HepG2 (cell line): ENCODE measurements around the gene SCN9A. TPM values are rescaled to one million over a fixed set of nuclear protein-coding genes. Genes with fewer than 3 reads are reported as not detected.

Experiments
- ATAC-seq: fragments of 200-7000 bp; cut with Tn5 transposase; 3 replicates; pipeline ENCODE4 v1.9.1; 2020; ENCODE audit warnings: mild to moderate bottlenecking, moderate library complexity
- BruUV-seq: library from RNA; stranded (reverse); fragments of 400-500 nt; replicated peaks from 2 replicates; lab custom pipeline; 2021; lab: Mats Ljungman, UMichigan
- CTCF ChIA-PET: fragments of 300-600 bp; formaldehyde crosslinking; extraction: SDS; loops from one replicate; lab custom pipeline; 2021; ENCODE audit warnings: low total read pairs, inconsistent platforms, low intra/inter-chr PET ratio; lab: Yijun Ruan, JAX
- POLR2A ChIA-PET: fragments of 350-600 bp; sonication (Branson Sonifier 250); formaldehyde crosslinking; loops from one replicate; lab custom pipeline; 2020; ENCODE audit warnings: antibody characterized with exemption, inconsistent platforms; lab: Yijun Ruan, JAX
- DNase-seq: peaks from one replicate; pipeline ENCODE4 v3.0.0-alpha.2; 2015; ENCODE audit warnings: low spot score
- FAIRE-seq: peaks from 3 replicates; lab custom pipeline; 2011; peaks lifted over from hg19 to GRCh38; lab: Jason Lieb, UNC
- H2AFZ ChIP-seq: one replicate; pipeline ENCODE4 v1.6.1; 2011; ENCODE audit warnings: low read length, inconsistent platforms
- H3K27ac ChIP-seq: fragments of 300-600 bp; 3 replicates; pipeline ENCODE4 v1.8.0; 2011; ENCODE audit warnings: mixed run types, mild to moderate bottlenecking, mixed read lengths, low read length, inconsistent platforms; ENCODE audit not compliant: insufficient read depth; ENCODE audit errors: extremely low read length
- H3K27me3 ChIP-seq, 2 experiments: fragments of 200-600 bp in 1 of 2; 2 replicates in 1 of 2; 3 replicates in 1 of 2; pipeline versions ENCODE4 v1.6.0 to v1.8.0; 2011; ENCODE audit warnings: low read length in 2 of 2, mild to moderate bottlenecking in 2 of 2, moderate library complexity in 2 of 2, inconsistent platforms in 1 of 2; ENCODE audit not compliant: insufficient read depth in 2 of 2, control insufficient read depth in 1 of 2
- H3K36me3 ChIP-seq, 2 experiments: fragments of 200-600 bp in 1 of 2; replicated peaks in 1 of 2; 2 replicates in 1 of 2; 3 replicates in 1 of 2; pipeline versions ENCODE4 v1.5.1 to v1.8.0; 2011; ENCODE audit warnings: low read length in 2 of 2, inconsistent platforms in 1 of 2; ENCODE audit not compliant: insufficient read depth in 2 of 2, control insufficient read depth in 1 of 2
- H3K4me1 ChIP-seq: 2 replicates; pipeline ENCODE4 v1.5.1; 2012; ENCODE audit warnings: low read length, inconsistent platforms; ENCODE audit not compliant: insufficient read depth
- H3K4me2 ChIP-seq: 2 replicates; pipeline ENCODE4 v1.6.0; 2011; ENCODE audit warnings: low read depth, low read length, inconsistent platforms
- H3K4me3 ChIP-seq, 3 experiments: fragments of 200-600 bp in 1 of 3; sonication (generic), shearing (Covaris generic) in 1 of 3; replicated peaks in 1 of 3; 2 replicates each; pipeline ENCODE4 v1.5.1; 2011 to 2016; ENCODE audit warnings: low read length in 3 of 3, inconsistent platforms in 2 of 3, low read depth in 2 of 3, mild to moderate bottlenecking in 2 of 3, control low read depth in 1 of 3, mixed read lengths in 1 of 3; ENCODE audit not compliant: insufficient read depth in 1 of 3
- H3K79me2 ChIP-seq: one replicate; pipeline ENCODE4 v1.6.1; 2011; ENCODE audit warnings: low read length, inconsistent platforms; ENCODE audit not compliant: insufficient read depth
- H3K9ac ChIP-seq: 2 replicates; pipeline ENCODE4 v1.6.0; 2011; ENCODE audit warnings: mild to moderate bottlenecking, low read depth, low read length, inconsistent platforms; ENCODE audit not compliant: insufficient read depth
- H3K9me3 ChIP-seq: 2 replicates; pipeline ENCODE4 v1.5.1; 2012; ENCODE audit warnings: mild to moderate bottlenecking, low read length
- H4K20me1 ChIP-seq: 2 replicates; pipeline ENCODE4 v1.6.0; 2011; ENCODE audit warnings: inconsistent platforms, mild to moderate bottlenecking, low read length, moderate library complexity; ENCODE audit not compliant: insufficient read depth
- BHLHE40 ChIP-seq: IDR thresholded peaks from 2 replicates; pipeline ENCODE4 v1.6.1; 2011; ENCODE audit warnings: low read length, improper control_type of control experiment
- BORCS8-MEF2B ChIP-seq: sonication (generic); formaldehyde crosslinking; IDR thresholded peaks from 2 replicates; pipeline ENCODE4 v1.8.0; 2022; ENCODE audit warnings: mild to moderate bottlenecking, missing genetic modification reagents
- CSRNP1 ChIP-seq: sonication (generic); formaldehyde crosslinking; IDR thresholded peaks from 2 replicates; pipeline ENCODE4 v1.8.1; 2023; ENCODE audit warnings: mild to moderate bottlenecking, missing genetic modification reagents
- FOXA3 ChIP-seq: IDR thresholded peaks from 2 replicates; pipeline ENCODE4 v1.6.1; 2016; ENCODE audit warnings: missing genetic modification reagents, missing compliant biosample characterization
- NPAS2 ChIP-seq: sonication (generic); formaldehyde crosslinking; IDR thresholded peaks from 2 replicates; pipeline ENCODE4 v1.8.0; 2022; ENCODE audit warnings: mild to moderate bottlenecking, missing genetic modification reagents, borderline replicate concordance
- RARG ChIP-seq: sonication (generic); formaldehyde crosslinking; IDR thresholded peaks from 2 replicates; pipeline ENCODE4 v1.4.0; 2020; ENCODE audit warnings: low read depth, mild to moderate bottlenecking, missing genetic modification reagents
- SMAD3 ChIP-seq: sonication (generic); formaldehyde crosslinking; IDR thresholded peaks from 2 replicates; pipeline ENCODE4 v1.4.0; 2020; ENCODE audit warnings: missing genetic modification reagents
- SRF ChIP-seq: IDR thresholded peaks from 2 replicates; pipeline ENCODE4 v1.6.1; 2011; ENCODE audit warnings: mild to moderate bottlenecking, low read depth, low read length, moderate library complexity
- TEAD3 ChIP-seq: optimal IDR thresholded peaks from 2 replicates; pipeline ENCODE3; 2016; ENCODE audit warnings: borderline replicate concordance
- ZMAT3 ChIP-seq: sonication (generic); formaldehyde crosslinking; conservative IDR thresholded peaks from 2 replicates; pipeline ENCODE4 v1.7.0; 2021; ENCODE audit warnings: missing genetic modification reagents
- ZNF121 ChIP-seq: sonication (generic); formaldehyde crosslinking; IDR thresholded peaks from 2 replicates; pipeline ENCODE4 v1.5.0; 2020; ENCODE audit warnings: mild to moderate bottlenecking, missing genetic modification reagents
- ZNF382 ChIP-seq: sonication (generic); formaldehyde crosslinking; IDR thresholded peaks from 2 replicates; pipeline ENCODE4 v1.5.0; 2020; ENCODE audit warnings: missing genetic modification reagents, mild to moderate bottlenecking, borderline replicate concordance
- ZNF451 ChIP-seq: sonication (generic); formaldehyde crosslinking; IDR thresholded peaks from 2 replicates; pipeline ENCODE4 v1.5.0; 2020; ENCODE audit warnings: mild to moderate bottlenecking, missing genetic modification reagents
- ZNF501 ChIP-seq: sonication (generic); formaldehyde crosslinking; IDR thresholded peaks from 2 replicates; pipeline ENCODE4 v1.5.1; 2020; ENCODE audit warnings: mild to moderate bottlenecking, moderate library complexity, missing genetic modification reagents
- ZNF543 ChIP-seq: sonication (generic); formaldehyde crosslinking; IDR thresholded peaks from 2 replicates; pipeline ENCODE4 v1.4.0; 2020; ENCODE audit warnings: mild to moderate bottlenecking, missing genetic modification reagents
- ZNF614 ChIP-seq: IDR thresholded peaks from 2 replicates; pipeline ENCODE4 v1.6.1; 2018; ENCODE audit warnings: missing biosample characterization, missing genetic modification reagents, inconsistent platforms, borderline replicate concordance
- ZNF776 ChIP-seq: sonication (generic); formaldehyde crosslinking; IDR thresholded peaks from 2 replicates; pipeline ENCODE4 v1.4.0; 2020; ENCODE audit warnings: mild to moderate bottlenecking, missing genetic modification reagents
- ZNF790 ChIP-seq: sonication (generic); formaldehyde crosslinking; IDR thresholded peaks from 2 replicates; pipeline ENCODE4 v1.8.0; 2022; ENCODE audit warnings: missing genetic modification reagents, mild to moderate bottlenecking, borderline replicate concordance
- ZNF883 ChIP-seq: sonication (generic); formaldehyde crosslinking; IDR thresholded peaks from 2 replicates; pipeline ENCODE4 v1.5.1; 2020; ENCODE audit warnings: mild to moderate bottlenecking, missing genetic modification reagents; ENCODE audit errors: not compliant biosample characterization
- WGBS: methylation state at CpG from one replicate; pipeline ENCODE4 v1.1.6; 2017; ENCODE audit warnings: low lambda C conversion rate; 5-methylcytosine and 5-hydroxymethylcytosine counted together
- in situ Hi-C: cut with HindIII; loops from 2 replicates; pipeline ENCODE4 v1.10.0; 2017; ENCODE audit warnings: low pct_unique_long_range_greater_than_20kb; ENCODE audit not compliant: extremely low pct_ligation_motif_present
- intact Hi-C: fragments of 100-400 bp; cut with micrococcal nuclease; formaldehyde crosslinking; loops from one replicate; pipeline ENCODE4 v1.10.0; 2022; ENCODE audit not compliant: unreplicated experiment
- polyA plus RNA-seq, 8 experiments: library from polyadenylated mRNA; depleted of rRNA in 3 of 8; stranded (reverse) in 7 of 8; unstranded in 1 of 8; fragments of >200 nt; fragmentation: Illumina TruSeq in 4 of 8; extraction: Trizol in 4 of 8; gene quantifications; 2 replicates each; pipeline versions ENCODE4 v1.2.1 to v1.2.3, GENCODE V29; 2011 to 2016; ENCODE audit warnings: low read depth in 4 of 8, missing spikeins in 1 of 8, mixed read lengths in 1 of 8; ENCODE audit not compliant: insufficient read depth in 1 of 8
- total RNA-seq, 5 experiments: library from RNA; depleted of rRNA; stranded (reverse); fragments of >200 nt; fragmentation: Illumina TruSeq; extraction: Trizol; gene quantifications; 2 replicates each; pipeline ENCODE4 v1.2.3, GENCODE V29; 2016; ENCODE audit warnings: low read depth in 1 of 5
- TF ChIP-seq, protein P1 (sequence below): sonication (generic); formaldehyde crosslinking; conservative IDR thresholded peaks from 2 replicates; pipeline ENCODE4 v1.4.0; 2020; ENCODE audit warnings: missing genetic modification reagents

The SCN9A gene
- total and polyA plus RNA-seq, 2 of the 13 experiments (the other 11 are each of a cell fraction or from before 2014, with no cell fraction given): 15.3 to 24.3 TPM

- CTCF ChIA-PET: no interaction called here
- Histone ChIP-seq H3K36me3 (no peaks in the 10 kb centered on the region), H3K4me2 (no peak overlapping the region), H3K79me2 (no peaks in the 10 kb centered on the region), H3K9me3 (no peaks in the 10 kb centered on the region), H3K4me1 (peaks cover 14% of the 10 kb centered on the region), H3K9ac (no peak overlapping the region), H3K4me3 (no peak overlapping the region), H4K20me1 (no peaks in the 10 kb centered on the region), H2AFZ (no peak overlapping the region), H3K27ac (no peak overlapping the region), H3K27me3 (no peaks in the 10 kb centered on the region; a peak in 1 of 5 replicates)
- ATAC-seq (no peak), FAIRE-seq (no peak), DNase-seq (no peak)
- BruUV-seq: no TSS peak
- WGBS: 0% methylated on average over 1 of the region's 1 CpG
- in situ Hi-C loops: no loop called here
- POLR2A ChIA-PET: no interaction called here
- TF ChIP-seq ZNF883 (CRISPR knock-in tag) (no peak), RARG (CRISPR knock-in tag) (no peak), ZNF451 (no peak), SRF (no peak), BHLHE40 (no peak), ZNF614 (CRISPR knock-in tag) (no peak), BORCS8-MEF2B (CRISPR knock-in tag) (no peak), NPAS2 (CRISPR knock-in tag) (no peak), ZNF382 (CRISPR knock-in tag) (no peak), ZNF121 (CRISPR knock-in tag) (no peak), ZNF501 (CRISPR knock-in tag) (no peak), CSRNP1 (CRISPR knock-in tag) (no peak), ZNF776 (no peak), ZNF790 (CRISPR knock-in tag) (no peak), ZNF543 (no peak), TEAD3 (no peak), SMAD3 (CRISPR knock-in tag) (no peak), FOXA3 (CRISPR knock-in tag) (no peak), ZMAT3 (CRISPR knock-in tag) (no peak)
- TF ChIP-seq, protein P1, sequence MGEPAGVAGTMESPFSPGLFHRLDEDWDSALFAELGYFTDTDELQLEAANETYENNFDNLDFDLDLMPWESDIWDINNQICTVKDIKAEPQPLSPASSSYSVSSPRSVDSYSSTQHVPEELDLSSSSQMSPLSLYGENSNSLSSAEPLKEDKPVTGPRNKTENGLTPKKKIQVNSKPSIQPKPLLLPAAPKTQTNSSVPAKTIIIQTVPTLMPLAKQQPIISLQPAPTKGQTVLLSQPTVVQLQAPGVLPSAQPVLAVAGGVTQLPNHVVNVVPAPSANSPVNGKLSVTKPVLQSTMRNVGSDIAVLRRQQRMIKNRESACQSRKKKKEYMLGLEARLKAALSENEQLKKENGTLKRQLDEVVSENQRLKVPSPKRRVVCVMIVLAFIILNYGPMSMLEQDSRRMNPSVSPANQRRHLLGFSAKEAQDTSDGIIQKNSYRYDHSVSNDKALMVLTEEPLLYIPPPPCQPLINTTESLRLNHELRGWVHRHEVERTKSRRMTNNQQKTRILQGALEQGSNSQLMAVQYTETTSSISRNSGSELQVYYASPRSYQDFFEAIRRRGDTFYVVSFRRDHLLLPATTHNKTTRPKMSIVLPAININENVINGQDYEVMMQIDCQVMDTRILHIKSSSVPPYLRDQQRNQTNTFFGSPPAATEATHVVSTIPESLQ (CRISPR knock-in tag): no peak
- intact Hi-C loops: no loop called here
Measured at GRCh38 chr2:166380615-166381014, 4.9 kb upstream of the SCN9A start.
